GM18867 (cell line): ENCODE results near the gene CORO2B.

ENCODE experiments used
- ATAC-seq: cut with Tn5 transposase; IDR thresholded peaks from one replicate; pipeline ENCODE4 v1.9.1; 2021; ENCODE audit warnings: mild to moderate bottlenecking, moderate library complexity; ENCODE audit not compliant: unreplicated experiment

CORO2B gene

DNA sequence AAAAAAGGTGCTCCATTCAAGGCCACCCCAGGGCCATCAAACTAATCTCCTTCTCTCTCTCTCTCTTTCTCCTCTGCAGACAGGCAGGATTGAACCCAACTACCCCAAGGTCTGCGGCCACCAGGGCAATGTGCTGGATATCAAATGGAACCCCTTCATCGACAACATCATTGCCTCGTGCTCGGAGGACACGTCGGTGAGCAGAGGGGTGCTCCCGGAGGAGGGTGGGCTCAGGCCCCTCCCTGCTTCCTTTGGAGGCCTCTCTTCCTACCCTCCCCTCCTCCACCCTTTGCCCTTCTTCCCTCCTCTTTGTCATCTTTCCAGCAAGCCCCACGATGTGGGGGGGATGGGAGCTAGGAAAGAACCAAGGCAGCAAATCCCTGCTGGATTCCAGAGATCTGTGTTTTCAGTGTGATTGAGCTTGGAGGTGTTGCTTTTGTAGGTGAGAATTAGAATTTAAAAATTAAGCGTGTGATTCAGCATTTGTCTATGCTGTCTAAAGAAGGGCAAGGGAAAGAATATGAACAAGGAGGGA, 116.3 kb downstream of the CORO2B start:
- no peak for ATAC-seq

DNA sequence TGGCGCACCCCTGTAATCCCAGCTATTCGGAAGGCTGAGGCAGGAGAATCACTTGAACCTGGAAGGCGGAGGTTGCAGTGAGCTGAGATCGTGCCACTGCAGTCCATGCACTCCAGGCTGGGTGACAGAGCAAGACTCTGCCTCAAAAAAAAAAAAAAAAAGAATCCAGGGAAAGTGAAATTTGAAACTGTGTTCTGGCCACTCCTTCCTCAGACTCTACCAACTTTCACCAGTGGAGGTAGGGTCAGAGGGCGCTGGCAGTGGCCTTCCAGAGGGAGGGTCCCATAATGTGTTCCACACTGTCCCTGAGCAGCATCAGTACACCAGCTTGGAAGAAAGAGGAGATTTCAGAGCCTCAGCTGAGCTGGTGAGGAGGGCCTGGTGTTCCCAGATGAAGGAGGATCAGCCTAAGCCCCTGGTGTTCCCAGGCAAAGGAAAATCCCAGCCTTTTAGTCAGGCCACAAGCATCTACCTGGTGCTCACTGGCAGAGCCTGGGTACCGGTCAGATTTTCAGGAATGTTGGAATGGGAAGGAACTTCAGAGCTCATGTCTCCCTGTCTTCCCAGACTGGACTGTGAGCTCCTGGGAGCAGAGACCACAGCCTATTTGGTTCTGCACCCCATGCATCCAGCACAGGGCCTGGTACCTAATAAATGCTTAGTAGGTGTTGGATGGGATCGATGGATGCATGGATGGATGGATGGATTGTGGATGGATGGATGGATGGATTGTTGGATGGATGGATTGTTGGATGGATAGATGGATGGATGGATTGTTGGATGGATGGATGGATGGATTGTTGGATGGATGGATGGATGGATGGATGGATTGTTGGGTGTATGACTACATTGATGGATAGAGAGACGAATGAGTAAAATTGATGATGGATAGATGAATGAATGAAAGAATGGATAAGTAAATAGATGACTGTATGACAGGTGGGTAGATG, 117.9 kb downstream of the CORO2B start:
- no peak for ATAC-seq

DNA sequence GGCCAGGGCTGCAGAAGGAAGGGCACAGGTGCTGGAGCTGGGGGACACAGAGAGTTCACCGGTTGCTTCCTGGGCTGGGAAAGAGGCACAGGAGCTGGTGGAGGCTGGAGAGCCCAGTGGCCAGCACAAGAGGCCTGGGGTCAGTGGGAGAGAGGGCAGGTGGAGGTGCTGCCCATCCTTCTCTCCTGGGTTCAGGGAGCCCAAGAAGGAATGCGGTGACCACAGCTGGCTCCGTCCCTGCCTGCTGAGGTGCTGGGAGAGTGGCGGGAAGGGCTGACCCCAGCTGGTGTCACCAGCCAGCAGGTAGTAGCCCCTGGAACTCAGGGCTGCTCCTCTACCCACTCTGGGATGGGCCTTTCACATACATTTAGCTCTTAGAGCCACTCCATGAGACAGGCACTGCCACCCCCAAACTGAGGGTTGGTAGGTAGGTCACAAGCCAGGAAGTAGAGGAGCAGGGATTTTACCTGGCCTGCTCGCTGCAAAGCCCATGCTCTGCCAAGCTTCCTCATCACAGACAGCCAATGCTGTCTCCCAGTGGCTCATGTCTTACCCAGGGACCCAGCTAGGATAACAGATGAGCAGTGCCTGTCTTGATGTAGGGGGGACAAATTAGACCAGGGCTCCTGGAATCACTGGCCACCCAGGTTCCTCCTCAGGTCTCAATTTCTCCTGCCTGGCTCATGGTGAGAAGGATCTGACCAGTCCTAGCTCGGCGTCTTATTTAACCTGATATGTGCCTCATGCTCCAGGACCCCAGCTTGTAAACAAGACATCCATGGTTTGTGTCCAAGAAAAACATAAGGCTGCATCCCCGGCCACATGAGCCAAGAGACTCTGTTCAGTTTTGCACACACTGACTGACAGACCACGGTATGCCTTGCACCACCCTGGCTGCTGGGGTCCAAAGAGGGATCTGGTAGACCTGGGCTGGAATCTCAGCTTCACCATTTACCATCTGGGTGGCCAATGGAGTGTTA, 119.2 kb downstream of the CORO2B start:
- no peak for ATAC-seq

DNA sequence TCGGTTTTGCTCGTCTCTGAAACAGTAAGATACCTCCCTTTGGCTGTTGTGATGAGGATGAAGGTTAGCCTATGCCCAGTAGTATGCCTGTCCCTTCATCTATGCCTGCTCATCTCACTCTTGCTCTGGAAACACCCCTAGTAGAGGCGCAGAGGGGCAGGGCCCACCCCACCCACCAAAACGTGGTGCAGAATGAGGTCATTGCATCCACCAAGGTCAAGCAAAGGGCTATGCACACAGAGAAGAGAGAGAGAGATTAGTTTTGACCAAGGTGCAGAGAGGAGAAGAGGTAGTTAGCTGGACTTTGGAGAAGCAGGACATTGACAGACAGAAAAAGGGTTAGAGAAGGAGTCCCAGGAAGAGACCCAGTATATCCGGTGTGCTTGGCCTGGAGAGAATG, 119.9 kb downstream of the CORO2B start:
- no peak for ATAC-seq

DNA sequence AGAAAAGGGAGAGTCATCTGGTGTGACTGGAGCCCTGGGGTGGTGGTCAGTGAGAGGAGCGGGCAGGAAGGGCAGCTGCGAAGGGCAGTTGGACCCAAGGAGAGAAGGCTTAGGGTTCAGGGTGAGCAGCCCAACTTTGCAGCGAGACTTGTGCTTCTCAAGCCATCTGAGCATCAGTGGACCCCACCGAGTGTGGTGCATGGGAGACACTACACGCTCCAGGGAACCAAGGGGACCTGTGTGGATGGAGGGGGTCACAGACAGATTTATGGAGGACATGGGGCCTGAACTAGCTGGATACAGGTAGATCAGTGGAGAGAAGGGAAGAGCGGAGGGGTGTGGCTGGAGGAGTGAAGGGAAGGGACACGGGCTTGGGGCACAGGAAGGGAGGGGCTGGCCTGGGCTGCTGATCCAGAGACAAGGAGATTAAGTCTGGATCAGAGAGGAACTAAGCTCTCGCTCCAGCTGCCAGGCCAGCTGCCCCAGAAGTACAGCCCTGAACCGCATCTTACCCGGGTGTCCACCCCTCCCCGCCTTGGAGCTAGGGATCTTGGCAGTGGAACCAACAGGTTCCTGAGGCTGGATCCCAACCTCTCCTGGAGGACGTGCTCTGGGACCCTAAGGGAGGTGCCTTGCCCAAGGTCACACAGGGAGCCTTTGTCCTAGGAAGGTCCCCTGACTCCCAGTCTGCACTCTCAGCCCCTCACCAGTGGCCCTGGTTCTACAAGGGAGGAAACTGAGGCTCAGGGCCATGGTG, 120.5 kb downstream of the CORO2B start:
- no peak for ATAC-seq

DNA sequence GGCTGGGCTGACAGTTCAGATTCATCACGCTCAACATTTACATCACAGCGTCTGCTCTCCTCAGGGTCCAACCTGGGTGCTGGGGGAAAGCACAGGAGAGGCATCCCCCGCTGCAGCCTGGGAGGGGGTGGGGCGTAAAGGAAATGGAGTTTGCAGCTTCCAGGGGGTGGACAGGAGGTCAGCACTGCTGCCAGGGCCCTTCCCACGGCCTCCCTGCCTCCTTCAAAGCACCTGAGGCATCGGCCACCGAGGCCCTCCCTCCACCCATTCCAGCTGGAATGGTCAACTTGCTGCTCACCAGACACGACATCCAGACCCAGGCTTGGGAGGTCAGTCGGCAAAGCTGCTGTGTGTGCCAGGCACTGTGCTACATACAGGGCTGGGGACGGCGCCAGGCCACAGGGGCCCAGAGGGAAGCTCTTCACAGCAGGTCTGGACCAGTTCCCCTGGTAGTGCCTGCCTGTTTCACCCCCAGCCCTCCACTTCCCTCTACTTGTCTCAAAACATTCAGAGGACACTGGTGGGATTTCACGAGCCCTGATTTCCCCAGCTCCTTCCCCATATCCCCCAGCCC, 121.2 kb downstream of the CORO2B start:
- ATAC-seq: no peak

DNA sequence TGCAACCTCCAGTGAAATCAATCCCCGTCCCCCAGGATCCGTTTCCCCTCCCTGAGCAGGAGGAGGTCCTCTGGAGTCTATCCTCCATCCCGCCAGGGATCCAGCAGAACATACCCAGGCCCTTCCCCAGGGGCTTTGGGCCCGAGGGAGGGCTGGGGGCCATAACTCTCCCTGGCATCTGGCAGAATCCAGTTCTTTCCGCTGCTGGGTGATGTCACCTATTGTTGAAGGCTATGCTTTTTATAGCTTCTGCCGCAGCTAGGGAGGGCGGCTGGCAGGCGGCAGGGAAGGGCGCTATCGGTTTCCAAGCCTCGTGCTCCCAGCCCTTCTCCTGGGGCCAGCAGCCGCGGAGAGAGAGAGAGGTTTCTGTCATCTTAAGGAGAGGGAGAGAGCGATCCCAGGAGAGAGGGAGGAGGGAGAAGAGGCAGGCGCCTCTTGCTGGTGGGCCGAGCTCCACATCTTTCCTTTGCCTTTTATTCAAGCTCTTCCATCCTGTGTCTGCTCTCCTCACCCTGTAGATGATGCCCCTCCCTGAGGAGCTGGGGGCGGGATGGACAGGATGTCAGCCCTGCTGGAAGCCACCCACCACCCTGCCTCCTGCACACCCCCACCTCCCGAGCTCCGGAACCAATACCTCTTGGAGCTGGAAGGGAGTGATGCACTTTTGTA, 121.8 kb downstream of the CORO2B start:
- no peak for ATAC-seq

DNA sequence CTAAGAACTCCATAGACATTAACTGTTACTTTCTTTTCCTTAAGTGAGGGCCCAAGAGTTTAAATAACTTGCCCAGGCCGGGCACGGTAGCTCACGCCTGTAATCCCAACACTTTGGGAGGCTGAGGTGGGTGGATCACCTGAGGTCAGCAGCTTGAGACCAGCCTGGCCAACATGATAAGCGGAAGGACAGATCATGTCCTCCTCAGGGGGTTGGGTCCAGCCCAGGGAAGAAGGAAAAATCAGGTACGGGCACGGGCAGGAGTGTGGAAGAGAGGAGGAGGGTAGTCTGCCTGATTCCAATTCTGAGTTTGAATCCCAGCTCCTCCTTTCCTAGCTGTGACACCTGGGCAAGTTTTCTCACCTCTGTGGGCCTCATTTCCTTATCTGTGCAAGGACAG, 123.1 kb downstream of the CORO2B start:
- no peak for ATAC-seq

DNA sequence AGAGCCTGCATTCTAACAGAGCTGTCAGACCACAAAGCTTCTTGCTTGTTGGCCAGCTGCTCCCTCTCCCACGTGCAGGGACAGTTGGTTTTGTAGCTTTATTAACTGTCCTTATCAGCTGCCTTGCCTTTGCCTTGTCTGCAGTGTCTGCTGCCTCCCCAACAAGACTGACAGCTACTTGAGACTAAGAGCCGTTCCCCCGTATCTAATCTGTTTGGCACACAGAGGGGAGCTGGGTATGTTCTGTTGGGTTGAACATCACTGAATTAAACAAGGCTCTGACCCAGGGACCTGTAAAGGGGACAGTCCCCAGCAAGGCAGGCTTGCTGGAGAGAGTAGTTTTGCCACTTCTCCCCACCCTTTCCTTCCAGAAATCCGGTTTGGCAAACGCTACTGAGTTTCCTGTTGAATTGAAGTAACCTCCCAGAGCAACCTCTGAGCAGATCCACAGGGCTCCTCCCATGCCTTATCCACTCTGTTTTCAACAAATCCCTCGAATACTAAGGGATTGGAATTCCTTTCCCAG, 125.8 kb downstream of the CORO2B start:
- ATAC-seq: no peak

DNA sequence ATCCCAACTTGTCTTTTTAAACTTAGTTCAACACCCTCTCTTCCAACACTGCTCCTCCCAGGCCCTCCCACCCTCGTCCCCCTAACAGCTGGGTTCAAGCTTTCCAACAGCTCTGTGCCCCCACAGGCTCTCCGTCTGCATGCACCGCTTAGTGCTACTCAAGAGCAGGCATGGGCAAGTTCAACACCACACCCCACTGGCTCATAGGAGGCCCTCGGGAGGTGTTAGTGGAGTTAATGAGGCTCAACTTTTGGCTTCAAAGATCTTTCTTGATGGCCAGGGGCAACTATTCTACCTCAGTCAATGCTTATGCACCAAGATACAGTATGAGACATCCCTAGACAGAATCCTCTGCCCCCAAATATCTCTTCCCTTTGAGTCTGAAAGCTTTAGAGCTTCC, 127.5 kb downstream of the CORO2B start:
- ATAC-seq: no peak

DNA sequence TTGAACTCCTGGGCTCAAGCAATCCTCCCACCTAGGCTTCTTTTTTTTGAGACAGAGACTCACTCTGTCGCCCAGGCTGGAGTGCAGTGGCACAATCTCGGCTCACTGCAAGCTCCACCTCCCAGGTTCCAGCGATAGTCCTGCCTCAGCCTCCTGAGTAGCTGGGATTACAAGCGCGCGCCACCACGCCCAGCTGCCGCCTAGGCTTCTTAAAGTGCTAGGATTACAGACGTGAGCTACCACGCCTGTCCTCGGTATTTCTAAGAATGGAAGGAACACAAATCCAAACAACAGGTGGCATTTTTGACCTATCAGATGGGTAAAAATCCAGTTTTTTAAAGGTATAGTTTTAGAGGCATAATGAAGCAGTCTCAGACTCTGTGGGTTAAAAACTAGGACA, 128.1 kb downstream of the CORO2B start:
- no peak for ATAC-seq

DNA sequence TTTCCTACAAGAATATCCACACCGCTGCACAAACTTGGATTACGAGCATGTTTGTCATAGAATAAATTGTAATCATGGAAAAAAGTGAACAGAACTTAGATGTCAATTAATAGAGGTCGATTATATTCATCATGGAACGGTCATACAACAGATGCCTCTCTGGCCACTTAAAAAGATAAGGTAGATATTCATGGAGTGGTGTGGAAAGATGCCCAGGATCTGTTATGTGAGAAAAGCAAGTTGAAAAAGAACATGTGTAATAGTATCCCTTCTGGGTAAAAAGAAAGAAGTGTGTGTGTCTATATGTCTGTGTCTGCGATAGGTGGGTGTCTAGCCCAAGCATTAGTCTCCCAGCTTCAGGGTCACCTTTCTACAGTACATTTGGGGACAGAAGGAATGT, 128.6 kb downstream of the CORO2B start:
- ATAC-seq: no peak

DNA sequence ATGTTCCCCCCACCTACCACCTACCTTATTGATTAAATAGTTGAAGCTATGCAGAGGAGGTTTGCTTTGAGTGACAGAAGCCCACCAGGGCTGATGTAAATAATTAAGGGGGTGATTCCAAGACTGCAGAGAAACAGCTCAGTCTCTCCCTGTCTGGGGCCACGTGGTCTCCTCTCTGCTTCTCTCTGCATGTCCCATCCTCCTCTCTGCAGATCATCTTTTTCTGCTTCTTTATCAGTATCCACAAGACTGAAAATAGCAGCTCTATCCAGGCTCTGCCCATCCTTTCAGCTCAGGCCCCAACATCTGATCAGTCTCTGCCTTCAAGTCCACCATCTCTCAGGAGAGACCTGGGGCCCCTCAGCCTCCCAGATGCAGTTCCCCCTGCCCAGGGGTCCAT, 131.1 kb downstream of the CORO2B start:
- no peak for ATAC-seq

DNA sequence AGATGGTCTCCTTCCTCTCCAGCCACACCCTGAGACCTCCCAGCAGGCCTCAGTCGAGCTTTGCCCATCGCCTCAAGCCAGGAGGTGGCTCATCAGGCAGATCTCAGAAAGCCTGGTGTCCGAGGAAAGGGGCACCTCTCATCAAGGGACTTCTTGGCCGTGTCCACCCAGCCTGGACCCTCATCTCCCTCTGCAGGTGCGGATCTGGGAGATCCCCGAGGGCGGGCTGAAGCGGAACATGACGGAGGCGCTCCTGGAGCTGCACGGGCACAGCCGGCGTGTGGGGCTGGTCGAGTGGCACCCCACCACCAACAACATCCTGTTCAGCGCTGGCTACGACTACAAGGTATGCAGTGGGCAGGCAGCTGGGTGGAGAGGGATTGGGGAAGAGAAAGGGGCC, 131.7 kb downstream of the CORO2B start:
- no peak for ATAC-seq

DNA sequence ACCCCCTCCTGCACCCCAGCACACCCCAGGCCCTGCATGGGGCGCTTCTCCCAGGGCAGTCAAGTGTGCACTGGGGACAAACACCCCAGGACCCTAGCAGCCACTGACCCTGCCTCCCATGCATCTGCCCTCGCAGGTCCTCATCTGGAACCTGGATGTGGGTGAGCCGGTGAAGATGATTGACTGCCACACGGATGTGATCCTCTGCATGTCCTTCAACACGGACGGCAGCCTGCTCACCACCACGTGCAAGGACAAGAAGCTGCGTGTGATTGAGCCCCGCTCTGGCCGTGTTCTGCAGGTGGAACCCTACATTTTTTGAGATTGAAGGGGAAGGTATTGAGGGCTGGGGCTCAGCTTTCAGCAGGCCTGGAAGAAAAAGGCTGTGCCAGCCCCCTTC, 132.6 kb downstream of the CORO2B start:
- ATAC-seq: no peak

DNA sequence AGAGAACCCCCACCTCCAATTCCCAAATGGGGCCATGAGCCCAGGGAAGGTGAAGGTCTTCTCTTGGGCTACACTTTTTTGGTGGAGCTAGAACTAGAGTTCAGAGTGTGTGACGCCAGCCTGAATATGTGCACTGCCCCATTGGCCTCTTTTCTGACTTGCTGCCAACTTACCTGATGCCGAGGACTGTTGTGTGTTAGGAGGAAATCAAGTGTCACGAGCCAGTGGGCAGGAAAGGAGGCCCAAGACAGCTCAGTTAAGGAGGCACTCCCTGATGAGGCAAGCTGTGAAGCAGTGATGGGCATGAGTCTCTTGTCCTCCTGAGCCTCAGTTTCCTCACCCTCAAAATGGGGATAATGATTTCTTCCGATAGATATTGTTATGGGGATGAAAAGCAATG, 134.1 kb downstream of the CORO2B start:
- ATAC-seq: no peak

DNA sequence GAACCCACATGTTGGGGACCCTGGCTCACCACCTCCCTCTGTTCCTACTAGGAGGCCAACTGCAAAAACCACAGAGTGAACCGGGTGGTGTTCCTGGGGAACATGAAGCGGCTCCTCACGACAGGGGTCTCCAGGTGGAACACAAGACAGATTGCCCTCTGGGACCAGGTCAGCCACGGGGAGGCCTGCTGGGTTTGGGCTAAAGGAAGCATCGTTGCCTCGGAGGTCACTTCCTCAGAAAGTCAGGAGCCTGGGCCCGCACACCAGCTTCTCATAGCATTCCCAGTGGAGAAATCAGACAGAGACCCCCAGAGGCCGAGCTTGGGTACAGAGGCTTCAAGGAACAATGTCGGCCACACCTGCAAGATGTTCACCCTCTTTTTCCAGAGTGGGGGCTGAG, 135.1 kb downstream of the CORO2B start:
- no peak for ATAC-seq

DNA sequence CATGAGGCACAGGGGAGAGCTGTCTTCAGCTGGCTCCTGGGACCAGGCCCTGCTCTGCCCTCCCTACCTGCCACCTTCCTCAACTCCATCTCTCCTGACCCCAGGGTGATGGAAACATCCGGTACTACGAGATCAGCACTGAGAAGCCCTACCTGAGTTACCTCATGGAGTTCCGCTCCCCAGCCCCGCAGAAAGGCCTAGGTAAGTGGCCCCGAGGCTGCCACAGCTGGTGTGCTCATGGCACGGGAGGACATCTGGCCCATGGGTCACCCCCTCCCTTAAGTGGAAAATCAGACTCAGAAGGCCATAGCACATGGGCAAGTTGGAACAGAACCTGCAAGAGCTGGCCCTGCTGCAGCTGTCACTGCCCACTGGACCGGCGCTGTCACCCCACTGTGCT, 136.3 kb downstream of the CORO2B start:
- ATAC-seq: no peak

DNA sequence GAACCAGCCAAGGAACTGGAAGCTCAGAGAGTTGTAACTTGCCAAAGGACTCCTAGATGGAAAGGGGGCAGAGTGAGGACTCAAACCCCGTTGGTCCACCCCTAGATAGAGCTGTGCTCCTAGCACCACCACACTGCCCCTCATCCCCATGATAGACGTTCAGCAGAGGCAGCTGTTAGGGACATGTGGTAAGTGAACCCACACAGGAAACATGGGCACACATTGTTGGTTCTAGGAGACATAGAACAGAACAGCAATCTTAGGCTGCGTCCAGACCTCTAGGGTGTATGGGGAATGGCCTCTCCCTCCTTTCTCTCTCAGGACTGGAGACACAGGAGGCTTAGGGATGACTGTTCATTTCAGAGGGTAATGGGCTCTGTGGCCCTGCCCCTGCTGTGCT, 139.2 kb downstream of the CORO2B start:
- no peak for ATAC-seq

DNA sequence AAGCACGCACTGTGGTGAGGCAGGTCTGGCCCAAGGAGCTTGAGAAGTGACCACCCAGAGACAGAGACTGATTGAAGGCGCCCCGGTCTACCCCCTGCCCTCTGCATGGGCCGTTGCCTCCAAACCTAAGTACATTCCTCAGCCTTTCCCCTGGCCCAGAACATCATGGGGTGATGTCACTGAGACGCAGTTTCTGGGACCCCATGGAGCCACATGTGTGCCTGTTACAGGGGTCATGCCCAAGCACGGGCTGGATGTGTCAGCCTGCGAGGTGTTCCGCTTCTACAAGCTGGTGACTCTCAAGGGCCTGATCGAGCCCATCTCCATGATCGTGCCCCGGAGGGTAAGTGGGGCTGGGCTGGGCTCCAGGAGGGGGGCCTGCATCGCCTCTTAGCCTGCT, 139.7 kb downstream of the CORO2B start:
- ATAC-seq: no peak
